ENCODE measurements around the gene KCNIP1. TPM values are rescaled to one million over a fixed set of nuclear protein-coding genes. Genes with fewer than 3 reads are reported as not detected.
"Not testable (repeated sequence)": the region's sequence is repeated elsewhere in the genome, so short reads cannot be mapped to it uniquely, and the experiment has no call there.

Gene KCNIP1
- total RNA-seq, 4 donors from 2014 or later = 1.2 to 2.7 TPM; not detected in 2

GRCh38 chr5:170758481-170758880 lies 254.7 kb downstream of the KCNIP1 start:
- H3K9me3 ChIP-seq = no peaks in the 10 kb centered on the region
- in situ Hi-C loops (cut with MboI; ENCODE audit: low pct_ligation_motif_present in 1 of 4, low pct_unique_long_range_greater_than_20kb in 1 of 4, low sequenced_read_pairs in 3 of 4) (no loop called here), intact Hi-C loops (cut with DNase I; ENCODE audit: low total_unique reads) (no loop called here)
- H3K36me3 ChIP-seq = no peaks in the 10 kb centered on the region
- no peak overlapping the region for H3K27ac ChIP-seq
- H3K27me3 ChIP-seq = no peaks in the 10 kb centered on the region
- H3K4me3 ChIP-seq = no peak overlapping the region
- 77% methylated on average over 3 of the region's 3 CpGs for whole genome bisulfite sequencing, 2 donors (ENCODE audit: low coverage in 1 of 2)
- H3K4me1 ChIP-seq = peaks cover 2 to 18% (median 11%) of the 10 kb centered on the region in 4 donors
- no peak for TF ChIP-seq POLR2A (IDR thresholded peaks at IDR 0.05)
- no peak for TF ChIP-seq EP300 (IDR thresholded peaks at IDR 0.05; ENCODE audit: low read depth)
- TF ChIP-seq POLR2AphosphoS5 (IDR thresholded peaks at IDR 0.05) = no peak
- TF ChIP-seq CTCF (IDR thresholded peaks at IDR 0.05) = no peak
- DNase-seq = no peak

GRCh38 chr5:170760113-170760512 lies 256.3 kb downstream of the KCNIP1 start:
- in situ Hi-C loops (cut with MboI; ENCODE audit: low pct_ligation_motif_present in 1 of 4, low pct_unique_long_range_greater_than_20kb in 1 of 4, low sequenced_read_pairs in 3 of 4) = no loop called here
- Histone ChIP-seq H3K4me1 (peaks cover 2 to 18% (median 11%) of the 10 kb centered on the region in 4 donors), H3K36me3 (no peaks in the 10 kb centered on the region), H3K9me3 (no peaks in the 10 kb centered on the region), H3K4me3 (no peak overlapping the region), H3K27me3 (no peaks in the 10 kb centered on the region), H3K27ac (no peak overlapping the region)
- no peak for DNase-seq
- intact Hi-C loops (cut with DNase I; ENCODE audit: low total_unique reads) = no loop called here
- 75 to 100% methylated on average over 2 to 9 of the region's 9 CpGs for WGBS, 2 donors (ENCODE audit: low coverage in 1 of 2)
- TF ChIP-seq POLR2AphosphoS5 (IDR thresholded peaks at IDR 0.05) (no peak), POLR2A (IDR thresholded peaks at IDR 0.05) (no peak), EP300 (IDR thresholded peaks at IDR 0.05; ENCODE audit: low read depth) (no peak), CTCF (IDR thresholded peaks at IDR 0.05) (no peak)

- no peak overlapping the region for H3K4me3 ChIP-seq
- no peaks in the 10 kb centered on the region for H3K36me3 ChIP-seq
- intact Hi-C loops (cut with DNase I; ENCODE audit: low total_unique reads) (no loop called here), in situ Hi-C loops (cut with MboI; ENCODE audit: low pct_ligation_motif_present in 1 of 4, low pct_unique_long_range_greater_than_20kb in 1 of 4, low sequenced_read_pairs in 3 of 4) (no loop called here)
- peaks cover 2 to 17% (median 11%) of the 10 kb centered on the region in 4 donors for H3K4me1 ChIP-seq
- no peak for TF ChIP-seq EP300 (IDR thresholded peaks at IDR 0.05; ENCODE audit: low read depth)
- TF ChIP-seq POLR2AphosphoS5 (IDR thresholded peaks at IDR 0.05) = no peak
- TF ChIP-seq CTCF (IDR thresholded peaks at IDR 0.05) = no peak
- no peak for TF ChIP-seq POLR2A (IDR thresholded peaks at IDR 0.05)
- no peaks in the 10 kb centered on the region for H3K27me3 ChIP-seq
- no peaks in the 10 kb centered on the region for H3K9me3 ChIP-seq
- no peak for DNase-seq
- H3K27ac ChIP-seq = no peak overlapping the region
- 81% methylated on average over 7 of the region's 7 CpGs for WGBS, 2 donors (ENCODE audit: low coverage in 1 of 2)
Measured at GRCh38 chr5:170761048-170761707, 257.4 kb downstream of the KCNIP1 start.

GRCh38 chr5:170761708-170762066 lies 257.9 kb downstream of the KCNIP1 start:
- no peaks in the 10 kb centered on the region for H3K9me3 ChIP-seq
- peaks cover 0 to 12% (median 8%) of the 10 kb centered on the region in 4 donors for H3K4me1 ChIP-seq
- no peak overlapping the region for H3K4me3 ChIP-seq
- H3K36me3 ChIP-seq = no peaks in the 10 kb centered on the region
- no peak overlapping the region for H3K27ac ChIP-seq
- H3K27me3 ChIP-seq = no peaks in the 10 kb centered on the region
- WGBS, 2 donors (ENCODE audit: low coverage in 1 of 2) = 84% methylated on average over 6 of the region's 6 CpGs; no CpG with 5 or more reads in 1 of the 2 donors
- intact Hi-C loops (cut with DNase I; ENCODE audit: low total_unique reads) = no loop called here
- in situ Hi-C loops (cut with MboI; ENCODE audit: low pct_ligation_motif_present in 1 of 4, low pct_unique_long_range_greater_than_20kb in 1 of 4, low sequenced_read_pairs in 3 of 4) = no loop called here
- TF ChIP-seq POLR2A (IDR thresholded peaks at IDR 0.05) (no peak), EP300 (IDR thresholded peaks at IDR 0.05; ENCODE audit: low read depth) (no peak), CTCF (IDR thresholded peaks at IDR 0.05) (no peak)
- DNase-seq = no peak

- H3K27ac ChIP-seq; H3K9me3 ChIP-seq; H3K36me3 ChIP-seq; H3K4me3 ChIP-seq; H3K27me3 ChIP-seq; intact Hi-C loops (cut with DNase I; ENCODE audit: low total_unique reads); DNase-seq; in situ Hi-C loops (cut with MboI; ENCODE audit: low pct_ligation_motif_present in 1 of 4, low pct_unique_long_range_greater_than_20kb in 1 of 4, low sequenced_read_pairs in 3 of 4); H3K4me1 ChIP-seq: not testable (repeated sequence)
- 92 to 93% methylated on average over 9 of the region's 9 CpGs for WGBS, 2 donors (ENCODE audit: low coverage in 1 of 2)
Measured at GRCh38 chr5:170762298-170762697, 258.5 kb downstream of the KCNIP1 start.

- in situ Hi-C loops (cut with MboI; ENCODE audit: low pct_ligation_motif_present in 1 of 4, low pct_unique_long_range_greater_than_20kb in 1 of 4, low sequenced_read_pairs in 3 of 4); DNase-seq; intact Hi-C loops (cut with DNase I; ENCODE audit: low total_unique reads); H3K27ac ChIP-seq; H3K9me3 ChIP-seq; H3K36me3 ChIP-seq; H3K4me1 ChIP-seq; H3K4me3 ChIP-seq; H3K27me3 ChIP-seq: not testable (repeated sequence)
- 75% methylated on average over 9 of the region's 9 CpGs for WGBS, 2 donors (ENCODE audit: low coverage in 1 of 2)
Measured at GRCh38 chr5:170765868-170766267, 262.0 kb downstream of the KCNIP1 start.

All from transverse colon (tissue), 4 donors.